ENCODE data around the gene HCCS.

DNA sequence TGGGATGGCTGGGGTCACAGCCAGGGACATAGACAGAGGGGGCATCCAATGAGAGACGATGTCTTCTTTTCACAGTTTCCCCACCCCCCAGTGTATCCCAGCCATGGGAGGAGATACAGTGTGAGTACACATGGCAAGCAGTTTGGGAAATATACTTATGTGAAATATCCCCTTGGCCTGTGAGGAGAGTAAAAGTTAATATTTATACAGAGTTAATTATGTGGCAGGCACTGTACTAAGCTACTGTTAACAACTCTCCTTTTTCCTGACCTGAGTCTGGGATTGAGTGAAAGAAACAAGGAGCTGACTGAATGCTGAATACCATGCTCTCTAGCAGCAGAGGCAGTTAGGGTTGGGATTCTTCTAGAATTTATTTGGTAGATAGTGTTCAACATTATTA lies 35.3 kb downstream of the HCCS start:
- TF ChIP-seq, protein P1, sequence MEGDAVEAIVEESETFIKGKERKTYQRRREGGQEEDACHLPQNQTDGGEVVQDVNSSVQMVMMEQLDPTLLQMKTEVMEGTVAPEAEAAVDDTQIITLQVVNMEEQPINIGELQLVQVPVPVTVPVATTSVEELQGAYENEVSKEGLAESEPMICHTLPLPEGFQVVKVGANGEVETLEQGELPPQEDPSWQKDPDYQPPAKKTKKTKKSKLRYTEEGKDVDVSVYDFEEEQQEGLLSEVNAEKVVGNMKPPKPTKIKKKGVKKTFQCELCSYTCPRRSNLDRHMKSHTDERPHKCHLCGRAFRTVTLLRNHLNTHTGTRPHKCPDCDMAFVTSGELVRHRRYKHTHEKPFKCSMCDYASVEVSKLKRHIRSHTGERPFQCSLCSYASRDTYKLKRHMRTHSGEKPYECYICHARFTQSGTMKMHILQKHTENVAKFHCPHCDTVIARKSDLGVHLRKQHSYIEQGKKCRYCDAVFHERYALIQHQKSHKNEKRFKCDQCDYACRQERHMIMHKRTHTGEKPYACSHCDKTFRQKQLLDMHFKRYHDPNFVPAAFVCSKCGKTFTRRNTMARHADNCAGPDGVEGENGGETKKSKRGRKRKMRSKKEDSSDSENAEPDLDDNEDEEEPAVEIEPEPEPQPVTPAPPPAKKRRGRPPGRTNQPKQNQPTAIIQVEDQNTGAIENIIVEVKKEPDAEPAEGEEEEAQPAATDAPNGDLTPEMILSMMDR (IDR thresholded peaks at IDR 0.05), result no peak
- TF ChIP-seq POLR2A (IDR thresholded peaks at IDR 0.05) (no peak), EP300 (IDR thresholded peaks at IDR 0.05) (no peak)

All from ovary (tissue), 3 donors.